Measurements from ENCODE around the gene CIDEB.

CIDEB gene

GRCh38 chr14:24290746-24291145 lies 17.0 kb downstream of the CIDEB start:
- no peak for DNase-seq

DNA sequence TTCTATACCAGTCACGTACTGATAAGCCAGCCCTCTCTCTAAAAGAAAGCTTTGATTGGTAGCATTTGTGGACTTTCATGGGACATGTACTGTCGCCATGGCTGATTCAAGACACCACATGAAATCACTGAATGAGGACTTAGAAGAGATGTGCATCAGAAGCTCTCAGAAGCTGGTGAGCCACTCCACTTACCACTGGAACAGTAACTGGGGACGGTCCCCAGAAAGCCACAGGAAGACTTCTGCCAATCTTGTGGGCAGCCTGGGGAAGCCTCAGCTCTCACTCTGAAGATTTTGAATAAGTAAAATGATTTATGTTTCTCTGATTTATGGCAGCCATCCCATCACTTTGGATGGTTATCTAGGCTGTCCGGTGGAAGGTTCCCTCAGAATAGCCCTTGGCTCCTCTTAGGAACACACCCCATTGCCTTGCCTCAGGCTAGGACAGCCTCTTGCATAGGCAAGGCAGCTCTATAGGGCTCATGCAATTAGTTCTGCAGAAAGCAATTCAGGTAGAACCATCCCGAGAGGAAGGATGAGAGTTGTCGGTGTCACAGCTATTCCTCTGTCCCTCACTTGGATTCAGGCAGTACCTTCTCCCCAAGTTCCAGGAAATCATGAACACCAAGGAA lies 18.0 kb downstream of the CIDEB start:
- DNase-seq, result no peak

DNA sequence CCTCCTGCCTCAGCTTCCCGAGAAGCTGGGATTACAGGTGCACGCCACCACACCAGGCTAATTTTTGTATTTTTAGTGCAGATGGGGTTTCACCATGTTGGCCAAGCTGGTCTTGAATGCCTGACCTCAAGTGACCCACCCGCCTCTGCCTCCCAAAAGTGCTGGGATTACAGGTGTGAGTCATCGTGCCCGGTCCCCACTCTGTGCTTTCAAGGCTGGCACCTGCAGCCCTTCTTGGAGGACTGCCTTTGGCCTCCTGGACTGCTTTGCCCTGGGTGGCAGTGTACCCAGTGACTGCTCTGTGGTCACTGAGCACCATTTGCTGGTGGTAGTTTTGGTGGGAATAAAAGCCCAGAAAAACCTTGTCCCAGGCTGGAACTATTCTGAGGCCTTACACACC lies 20.8 kb downstream of the CIDEB start:
- no peak for DNase-seq

- DNase-seq, result no peak
Measured at GRCh38 chr14:24285351-24285750, 22.4 kb downstream of the CIDEB start.

DNA sequence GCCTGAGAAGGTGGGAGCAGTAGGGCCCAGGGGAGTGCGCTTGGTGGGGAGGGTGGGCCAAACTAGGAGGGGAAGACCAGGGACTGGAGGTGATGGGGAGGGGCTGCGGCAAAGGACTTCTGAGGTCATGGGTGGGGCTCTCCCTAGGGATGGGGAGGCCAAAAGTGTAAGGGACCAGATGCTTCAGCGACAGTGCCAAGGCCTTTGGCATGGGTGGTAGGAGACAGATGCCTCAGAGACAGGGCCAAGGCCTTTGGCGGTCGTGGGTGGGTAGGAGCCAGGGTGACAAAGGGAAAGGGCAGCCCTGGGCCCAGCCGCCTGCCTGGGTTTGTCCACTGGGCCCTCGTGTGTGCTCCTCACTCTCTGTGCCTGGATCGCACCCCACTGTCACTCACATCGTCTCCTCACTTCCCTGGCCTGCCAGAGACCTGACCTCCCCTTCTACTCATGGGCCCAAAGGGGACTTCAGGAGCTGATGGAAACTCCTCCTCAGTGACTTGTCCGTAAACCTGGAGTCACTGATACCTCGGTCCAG lies 23.2 kb downstream of the CIDEB start:
- DNase-seq, result no peak

- DNase-seq, result no peak
Measured at GRCh38 chr14:24283796-24284460, 23.8 kb downstream of the CIDEB start.

GRCh38 chr14:24282736-24283135 lies 25.0 kb downstream of the CIDEB start:
- no peak for DNase-seq

DNA sequence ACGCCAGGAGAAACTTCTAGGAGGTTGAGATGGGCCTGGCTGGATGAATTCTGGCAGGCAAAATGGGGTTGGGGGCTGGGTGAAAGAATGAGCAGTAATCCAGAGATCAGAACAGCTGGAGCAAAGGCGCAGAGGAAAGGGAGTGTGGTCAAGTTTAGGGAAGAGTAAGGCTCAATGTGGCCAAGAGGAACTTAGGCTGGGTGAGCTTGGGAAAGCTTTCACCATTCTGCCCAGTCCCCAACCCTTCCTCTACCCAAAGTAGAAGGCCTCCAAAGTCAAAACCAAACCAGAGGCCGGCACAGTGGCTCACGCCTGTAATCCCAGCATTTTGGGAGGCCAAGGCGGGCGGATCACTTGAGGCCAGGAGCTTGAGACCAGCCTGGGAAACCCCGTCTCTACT lies 26.1 kb downstream of the CIDEB start:
- no peak for DNase-seq

DNA sequence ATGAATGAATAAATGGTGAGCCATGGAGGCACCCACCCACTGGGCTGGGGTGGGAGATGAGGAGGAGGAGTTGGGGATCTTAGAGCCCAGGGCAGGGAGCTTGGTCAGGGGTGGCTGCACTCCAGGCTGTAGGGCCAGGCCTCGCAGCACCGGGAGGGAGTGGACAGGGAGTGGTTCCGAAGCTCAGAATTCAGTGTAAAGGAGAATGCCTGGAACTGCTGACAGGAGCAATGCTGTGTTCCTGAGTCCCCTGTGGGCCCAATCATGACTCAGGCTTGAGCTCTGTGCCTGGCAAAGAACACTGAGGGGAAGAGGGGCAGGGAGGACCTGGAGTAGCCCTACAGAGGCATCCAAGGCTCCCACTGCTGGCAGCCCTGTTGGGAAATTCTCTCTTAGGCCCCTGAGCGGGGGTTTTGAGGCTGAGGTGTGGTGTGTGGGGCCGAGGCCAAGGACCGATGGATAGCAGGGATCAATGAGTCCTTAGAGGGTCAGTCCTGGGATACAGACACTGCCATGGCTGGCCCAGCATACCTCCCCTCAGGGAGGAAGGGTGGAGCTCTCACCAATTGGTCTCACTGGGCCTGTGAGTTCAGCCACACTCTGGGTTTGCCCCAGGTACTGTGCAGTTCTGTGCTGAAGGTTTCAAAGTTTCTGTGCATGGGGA lies 26.8 kb downstream of the CIDEB start:
- DNase-seq, result no peak

GRCh38 chr14:24279301-24280186 lies 28.2 kb downstream of the CIDEB start:
- DNase-seq, result peak; percentile 15

- no peak for DNase-seq
Measured at GRCh38 chr14:24278424-24278823, 29.4 kb downstream of the CIDEB start.

DNA sequence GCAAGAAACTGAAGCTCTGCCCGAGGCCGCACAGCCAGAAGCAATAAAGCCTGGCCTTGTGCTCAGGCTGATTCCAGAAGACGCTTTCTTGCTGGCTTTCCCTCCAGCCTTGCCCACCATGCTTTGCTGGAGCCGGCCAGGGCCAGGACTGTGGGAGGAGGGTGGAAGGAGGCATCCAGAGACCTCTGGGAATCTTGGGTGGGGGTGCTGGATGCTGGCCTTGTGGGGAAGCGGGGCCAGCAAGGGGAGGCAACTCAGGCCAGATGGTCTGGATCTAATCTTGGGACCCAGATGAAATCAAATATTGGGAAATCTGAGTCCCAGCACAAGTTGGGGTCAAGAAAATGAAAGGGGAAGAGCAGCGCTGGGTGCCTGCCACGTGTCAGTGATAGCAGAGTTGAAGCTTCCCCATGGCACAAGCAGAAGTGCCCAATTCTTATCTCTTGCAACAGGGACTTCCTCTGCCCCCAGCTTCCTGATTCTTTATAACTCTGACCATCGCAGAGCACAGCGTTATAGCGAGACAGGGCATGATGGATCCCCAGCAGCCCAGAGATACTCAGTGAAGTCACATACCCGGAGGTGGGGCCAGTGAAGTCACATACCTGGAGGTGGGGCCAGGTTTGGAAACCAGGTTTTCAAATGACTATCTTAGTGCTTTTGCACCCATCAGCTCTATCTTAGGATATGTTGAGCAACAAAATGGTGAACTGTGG lies 30.0 kb downstream of the CIDEB start:
- DNase-seq, result no peak

GRCh38 chr14:24277071-24277470 lies 30.7 kb downstream of the CIDEB start:
- DNase-seq, result no peak

GRCh38 chr14:24274101-24274543 lies 33.7 kb downstream of the CIDEB start:
- DNase-seq, result no peak

- no peak for DNase-seq
Measured at GRCh38 chr14:24273422-24273998, 34.3 kb downstream of the CIDEB start.

- no peak for DNase-seq
Measured at GRCh38 chr14:24272467-24272866, 35.3 kb downstream of the CIDEB start.

DNA sequence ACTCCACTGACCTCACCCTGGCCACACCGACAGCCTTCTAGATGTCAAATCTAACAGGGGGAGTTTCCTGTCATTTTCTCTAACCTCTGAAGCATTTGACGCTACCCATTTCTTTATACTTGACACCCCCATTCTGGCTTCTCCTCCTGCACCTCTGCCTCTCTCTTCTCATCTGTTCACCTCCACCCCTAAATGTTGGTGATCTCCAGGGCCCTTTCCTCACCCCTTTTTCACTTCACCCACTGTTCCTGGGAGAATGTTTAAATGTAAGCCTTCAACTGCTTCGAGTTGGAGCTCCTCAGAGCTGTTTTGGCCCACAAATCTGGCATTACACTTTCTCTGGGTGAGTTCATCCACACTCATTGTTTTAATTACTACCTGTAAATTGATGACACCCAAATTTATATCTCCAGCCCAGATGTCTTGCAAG lies 35.9 kb downstream of the CIDEB start:
- DNase-seq, result no peak

GRCh38 chr14:24271134-24271833 lies 36.5 kb downstream of the CIDEB start, which contains the start of gene RABGGTA:
TSS of gene RABGGTA (minus strand) at chr14:24271597. CDS start at chr14:24271115, 482 bp downstream.
- DNase-seq, result peak; percentile 88

DNA sequence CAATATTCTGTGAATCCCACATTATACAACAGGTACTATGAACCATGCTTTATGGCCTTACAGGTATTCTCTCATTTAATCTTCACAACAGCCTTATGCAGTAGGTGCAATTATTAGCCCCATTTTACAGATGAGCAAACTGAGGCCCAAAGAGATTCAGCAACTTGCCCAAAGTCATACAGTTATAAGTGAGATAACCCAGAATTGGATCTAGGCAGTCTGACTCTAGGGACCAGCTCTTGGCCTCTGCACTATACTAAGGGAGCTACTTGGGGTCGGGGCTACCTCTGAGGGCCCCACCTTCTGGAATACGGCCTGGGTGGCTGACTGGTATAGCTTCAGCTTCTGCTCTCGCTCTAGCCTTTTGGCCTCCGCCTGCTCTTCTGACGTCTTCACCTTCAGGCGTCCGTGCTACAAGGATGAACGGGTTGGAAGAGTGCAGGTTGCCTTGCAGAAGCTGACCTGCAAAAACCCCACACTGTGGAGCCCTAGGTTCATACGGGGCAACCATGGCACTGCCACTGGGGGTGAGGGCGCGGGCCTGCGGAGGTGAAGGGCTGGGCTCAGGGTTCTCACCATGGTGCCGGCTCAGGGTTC lies 37.1 kb downstream of the CIDEB start:
- no peak for DNase-seq

DNA sequence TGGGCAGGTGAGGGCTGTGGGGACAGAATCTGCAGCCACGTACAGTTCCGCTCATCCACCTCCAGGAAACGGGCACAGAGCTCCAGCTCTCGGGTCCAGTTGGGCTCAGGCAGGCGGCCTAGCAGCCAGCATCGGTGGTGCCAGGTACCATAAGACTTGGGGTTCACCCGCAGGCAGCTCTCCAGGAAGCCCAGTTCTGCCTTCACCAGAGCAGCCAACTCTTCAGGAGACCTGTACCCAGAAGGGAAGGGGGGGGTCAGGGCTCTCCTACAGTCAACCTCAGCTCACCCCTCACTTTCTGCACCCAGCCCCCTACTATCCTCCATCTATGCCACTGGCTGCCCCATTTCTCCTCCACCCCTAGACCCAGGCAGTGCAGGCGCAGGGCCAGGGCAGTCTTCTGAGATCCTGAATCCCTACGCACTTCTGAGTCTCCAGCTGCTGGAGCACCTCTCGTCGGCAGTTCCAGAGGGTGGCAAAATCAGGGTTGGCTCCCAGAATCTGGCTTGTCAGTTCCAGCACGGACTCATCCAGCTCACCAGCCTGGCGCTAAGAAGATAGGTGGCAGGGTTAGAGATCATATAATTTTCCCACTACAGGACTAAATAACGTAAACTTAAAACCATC lies 37.8 kb downstream of the CIDEB start:
- no peak for DNase-seq
